ENCODE measurements around the gene GPER1.
"Not testable (repeated sequence)": the region's sequence is repeated elsewhere in the genome, so short reads cannot be mapped to it uniquely, and the experiment has no call there.

GRCh38 chr7:1116383-1117008, 28.6 kb downstream of the GPER1 start:
- TF ChIP-seq CTCF (IDR thresholded peaks at IDR 0.05 in 2 of 3, conservative IDR thresholded peaks at IDR 0.05 in 1 of 3; ENCODE audit: borderline replicate concordance in 1 of 3, insufficient read depth in 1 of 3, low read depth in 2 of 3, low read length in 2 of 3); JUND (IDR thresholded peaks at IDR 0.05); ZNF274 (IDR thresholded peaks at IDR 0.05; ENCODE audit: low read depth, low read length); YY1 (IDR thresholded peaks at IDR 0.05; ENCODE audit: extremely low read depth, insufficient replicate concordance, low read depth, low read length); FOSL1 (IDR thresholded peaks at IDR 0.05; ENCODE audit: low read depth); EZH2phosphoT487 (IDR thresholded peaks at IDR 0.05; ENCODE audit: borderline replicate concordance); POLR2AphosphoS5 (IDR thresholded peaks at IDR 0.05; ENCODE audit: low read depth, low read length); ZBTB33 (IDR thresholded peaks at IDR 0.05; ENCODE audit: extremely low read depth, insufficient replicate concordance, low read length); SP1 (IDR thresholded peaks at IDR 0.05; ENCODE audit: low read depth); ATF3 (IDR thresholded peaks at IDR 0.05); EZH2 (IDR thresholded peaks at IDR 0.05); SIN3A (IDR thresholded peaks at IDR 0.05; ENCODE audit: low read depth): not testable (repeated sequence)
- TF ChIP-seq, protein P1, sequence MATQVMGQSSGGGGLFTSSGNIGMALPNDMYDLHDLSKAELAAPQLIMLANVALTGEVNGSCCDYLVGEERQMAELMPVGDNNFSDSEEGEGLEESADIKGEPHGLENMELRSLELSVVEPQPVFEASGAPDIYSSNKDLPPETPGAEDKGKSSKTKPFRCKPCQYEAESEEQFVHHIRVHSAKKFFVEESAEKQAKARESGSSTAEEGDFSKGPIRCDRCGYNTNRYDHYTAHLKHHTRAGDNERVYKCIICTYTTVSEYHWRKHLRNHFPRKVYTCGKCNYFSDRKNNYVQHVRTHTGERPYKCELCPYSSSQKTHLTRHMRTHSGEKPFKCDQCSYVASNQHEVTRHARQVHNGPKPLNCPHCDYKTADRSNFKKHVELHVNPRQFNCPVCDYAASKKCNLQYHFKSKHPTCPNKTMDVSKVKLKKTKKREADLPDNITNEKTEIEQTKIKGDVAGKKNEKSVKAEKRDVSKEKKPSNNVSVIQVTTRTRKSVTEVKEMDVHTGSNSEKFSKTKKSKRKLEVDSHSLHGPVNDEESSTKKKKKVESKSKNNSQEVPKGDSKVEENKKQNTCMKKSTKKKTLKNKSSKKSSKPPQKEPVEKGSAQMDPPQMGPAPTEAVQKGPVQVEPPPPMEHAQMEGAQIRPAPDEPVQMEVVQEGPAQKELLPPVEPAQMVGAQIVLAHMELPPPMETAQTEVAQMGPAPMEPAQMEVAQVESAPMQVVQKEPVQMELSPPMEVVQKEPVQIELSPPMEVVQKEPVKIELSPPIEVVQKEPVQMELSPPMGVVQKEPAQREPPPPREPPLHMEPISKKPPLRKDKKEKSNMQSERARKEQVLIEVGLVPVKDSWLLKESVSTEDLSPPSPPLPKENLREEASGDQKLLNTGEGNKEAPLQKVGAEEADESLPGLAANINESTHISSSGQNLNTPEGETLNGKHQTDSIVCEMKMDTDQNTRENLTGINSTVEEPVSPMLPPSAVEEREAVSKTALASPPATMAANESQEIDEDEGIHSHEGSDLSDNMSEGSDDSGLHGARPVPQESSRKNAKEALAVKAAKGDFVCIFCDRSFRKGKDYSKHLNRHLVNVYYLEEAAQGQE (IDR thresholded peaks at IDR 0.05; ENCODE audit: low read depth), result not testable (repeated sequence)
